GM21737 (cell line): Measurements from ENCODE around the gene PEX13.
A peak's percentile ranks its signal among the peaks of the same experiment; 100 is the strongest.
"Not testable (repeated sequence)": the region's sequence is repeated elsewhere in the genome, so short reads cannot be mapped to it uniquely, and the experiment has no call there.

Experiments used
- ATAC-seq: cut with Tn5 transposase; IDR thresholded peaks from one replicate; pipeline ENCODE4 v1.9.1; 2021; ENCODE audit warnings: mild to moderate bottlenecking, moderate library complexity; ENCODE audit not compliant: unreplicated experiment

PEX13 gene, protein sequence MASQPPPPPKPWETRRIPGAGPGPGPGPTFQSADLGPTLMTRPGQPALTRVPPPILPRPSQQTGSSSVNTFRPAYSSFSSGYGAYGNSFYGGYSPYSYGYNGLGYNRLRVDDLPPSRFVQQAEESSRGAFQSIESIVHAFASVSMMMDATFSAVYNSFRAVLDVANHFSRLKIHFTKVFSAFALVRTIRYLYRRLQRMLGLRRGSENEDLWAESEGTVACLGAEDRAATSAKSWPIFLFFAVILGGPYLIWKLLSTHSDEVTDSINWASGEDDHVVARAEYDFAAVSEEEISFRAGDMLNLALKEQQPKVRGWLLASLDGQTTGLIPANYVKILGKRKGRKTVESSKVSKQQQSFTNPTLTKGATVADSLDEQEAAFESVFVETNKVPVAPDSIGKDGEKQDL

DNA sequence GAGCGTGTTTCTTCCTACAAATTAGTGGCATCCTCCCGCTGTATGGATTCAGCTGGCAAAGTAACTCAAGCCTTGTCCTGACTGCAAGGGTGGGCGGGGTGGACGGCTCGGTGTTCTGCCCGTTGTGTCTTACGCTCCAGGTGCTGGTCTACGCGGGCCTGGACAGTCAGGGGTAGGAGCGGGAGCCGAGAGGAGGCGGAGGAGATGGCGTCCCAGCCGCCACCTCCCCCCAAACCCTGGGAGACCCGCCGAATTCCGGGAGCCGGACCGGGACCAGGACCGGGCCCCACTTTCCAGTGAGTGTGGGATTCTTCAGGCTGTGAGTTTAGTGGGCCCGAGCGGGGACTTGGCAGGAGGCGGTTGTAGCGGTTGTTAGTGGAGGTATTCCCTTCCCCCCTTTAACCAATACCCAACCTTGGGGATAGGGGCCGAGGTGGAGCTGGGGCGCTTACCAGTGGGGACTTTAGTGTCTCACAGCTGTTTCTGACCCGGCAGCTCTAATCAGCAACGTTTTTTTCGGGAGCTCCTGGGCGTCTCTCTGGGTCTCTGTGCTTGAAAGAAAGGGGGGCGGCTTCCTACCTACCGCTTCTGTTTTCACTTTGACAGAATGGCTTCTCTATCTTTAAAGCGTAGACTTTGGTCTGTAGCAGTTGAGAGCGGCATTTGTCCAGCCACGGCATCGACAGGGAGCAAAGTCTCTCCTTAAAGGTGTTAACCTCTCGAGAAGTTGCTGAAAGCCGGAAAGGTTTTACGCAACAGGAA lies at the start of gene PEX13, which contains the start of gene PUS10:
Gene PEX13 (plus strand): TSS at position 165 of the 762 bp plus-strand sequence. CDS start 40 bp downstream, at position 205.
Gene PUS10 (minus strand): TSS at position 700 of the 762 bp plus-strand sequence. CDS start 6,365 bp downstream, outside the sequence.
- ATAC-seq, result peak; percentile 82

DNA sequence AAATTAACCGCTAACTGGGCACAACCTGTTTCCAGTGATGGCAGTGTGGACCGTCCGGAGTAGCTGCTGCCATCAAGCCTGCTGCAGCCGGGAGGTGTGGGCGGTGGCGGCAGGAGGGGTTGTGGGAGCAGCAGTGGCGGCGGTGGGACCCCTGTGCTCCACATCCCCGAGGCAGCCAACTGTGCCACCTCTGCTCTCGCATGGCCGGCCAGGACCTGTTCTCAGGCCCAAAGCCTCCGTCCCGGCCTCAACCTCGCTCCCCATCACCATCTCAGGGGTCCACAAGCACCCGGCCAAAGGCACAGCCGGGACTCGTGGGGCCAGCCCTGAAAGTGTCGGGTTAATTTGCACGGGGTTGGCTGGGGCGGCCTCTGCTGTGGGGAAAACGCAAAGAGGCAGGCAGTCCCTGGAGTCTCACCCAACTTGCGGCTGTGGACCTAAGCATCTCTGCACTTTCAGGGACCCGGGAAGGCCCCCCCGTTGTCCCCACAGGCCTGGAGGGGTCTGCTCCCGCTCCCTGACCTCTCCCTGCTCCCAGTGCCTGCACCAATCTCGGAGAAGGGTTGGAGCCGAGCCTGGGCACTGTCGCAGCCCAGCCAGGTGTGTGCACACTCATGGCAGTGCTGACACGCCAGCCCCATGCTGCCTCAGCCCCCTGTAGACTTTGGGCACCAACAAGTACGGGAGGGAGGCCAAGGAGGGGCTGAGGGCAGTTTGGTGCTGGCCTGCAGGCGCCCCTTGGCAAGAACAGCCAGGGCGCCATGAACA lies 44.4 kb upstream of the PEX13 start:
- no peak for ATAC-seq

DNA sequence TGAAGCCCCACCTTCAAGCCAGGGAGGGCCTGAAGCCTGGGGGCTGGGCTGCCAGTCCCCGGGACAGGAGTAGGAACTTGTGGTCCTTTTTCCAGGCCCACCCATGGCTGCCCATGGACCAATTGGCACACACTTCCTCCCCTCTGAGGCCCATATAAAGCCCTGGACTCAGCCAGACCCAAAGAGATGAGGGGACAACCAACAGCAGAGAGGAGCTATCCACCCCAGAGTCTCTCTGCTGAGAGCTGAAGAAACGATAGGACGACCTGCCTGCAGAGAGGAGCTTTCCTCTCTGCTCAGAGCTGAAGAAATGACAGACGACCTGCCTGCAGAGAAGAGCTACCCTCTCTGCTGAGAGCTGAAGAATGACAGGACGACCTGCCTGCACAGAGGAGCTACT lies 43.8 kb upstream of the PEX13 start:
- ATAC-seq, result no peak

DNA sequence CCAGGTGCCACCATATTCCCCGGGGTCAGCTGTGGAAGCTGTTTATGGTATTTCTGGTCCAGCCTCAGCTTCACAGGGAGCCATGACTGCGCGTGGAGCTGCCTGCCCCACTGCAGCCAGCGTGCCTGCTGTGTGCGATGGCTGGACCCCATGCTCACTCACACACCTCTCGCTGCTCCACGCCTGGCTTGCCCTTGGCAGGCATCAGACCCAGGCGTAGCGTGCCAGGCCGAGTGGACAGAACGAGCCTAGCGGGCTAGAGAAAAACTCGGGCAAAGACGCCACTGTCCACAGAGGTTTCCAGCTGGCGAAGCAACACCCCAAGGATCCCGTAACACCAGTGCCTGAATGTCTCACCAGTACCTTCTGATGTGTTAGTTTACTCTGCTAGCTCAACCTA lies 42.9 kb upstream of the PEX13 start:
- no peak for ATAC-seq

DNA sequence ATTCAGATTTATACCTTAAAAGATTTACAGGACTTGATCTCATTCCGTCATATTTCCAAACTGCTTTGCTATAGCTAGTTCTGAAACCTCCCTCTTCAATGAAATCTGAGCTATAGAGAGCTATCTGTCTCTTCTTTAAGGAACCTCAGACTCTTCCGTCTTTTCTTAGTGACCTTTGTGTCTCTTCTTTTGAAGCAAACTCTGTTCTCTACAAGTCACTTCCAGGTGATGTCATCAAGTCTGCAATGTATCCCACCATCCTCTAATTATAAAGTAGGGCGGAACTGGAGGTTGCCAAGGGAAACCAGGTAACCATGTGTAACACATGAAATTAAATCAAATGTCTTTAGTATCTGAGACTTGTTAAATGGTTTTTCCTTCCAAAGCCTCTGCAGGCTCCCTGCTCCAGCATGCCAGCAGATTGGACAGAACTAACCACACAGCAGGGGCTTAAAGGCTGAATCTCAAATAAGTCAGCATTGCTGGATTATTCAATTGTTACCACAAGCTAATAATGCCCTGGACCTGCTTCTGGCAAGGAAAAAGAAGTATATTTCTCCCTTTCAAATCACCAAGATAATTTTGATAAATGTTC lies 41.2 kb upstream of the PEX13 start:
- no peak for ATAC-seq

DNA sequence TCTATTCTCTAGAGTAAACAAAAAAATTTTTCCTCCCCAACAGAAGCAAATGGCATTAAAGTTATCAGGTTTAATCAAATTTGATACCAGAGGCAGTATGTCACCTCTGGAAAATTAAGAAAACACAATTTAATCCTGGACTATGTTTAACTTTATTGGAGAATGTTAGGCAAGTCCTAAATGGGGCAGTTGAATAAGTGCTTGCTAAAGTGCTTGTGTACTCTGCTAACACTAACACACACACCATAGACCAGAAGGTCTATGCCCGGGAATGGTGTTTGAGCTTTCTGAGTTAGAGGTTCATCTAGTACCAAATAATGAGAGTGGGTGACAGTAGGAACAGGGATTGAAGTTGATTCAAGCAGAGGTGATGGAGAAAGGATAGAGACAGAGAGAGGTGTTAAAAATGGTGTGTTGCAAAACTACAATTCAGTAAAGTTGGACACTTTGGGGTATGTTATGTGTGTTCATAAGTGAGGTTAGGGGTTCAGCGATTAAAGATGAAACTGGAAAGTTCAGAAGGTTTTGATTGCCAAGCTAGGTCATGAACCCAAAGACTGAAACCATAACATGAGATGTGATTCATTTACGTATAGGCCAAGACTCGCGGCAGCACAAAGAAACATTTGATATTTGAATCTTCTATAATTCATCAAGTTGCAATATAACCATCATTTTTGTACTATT lies 40.5 kb upstream of the PEX13 start:
- ATAC-seq, result no peak

DNA sequence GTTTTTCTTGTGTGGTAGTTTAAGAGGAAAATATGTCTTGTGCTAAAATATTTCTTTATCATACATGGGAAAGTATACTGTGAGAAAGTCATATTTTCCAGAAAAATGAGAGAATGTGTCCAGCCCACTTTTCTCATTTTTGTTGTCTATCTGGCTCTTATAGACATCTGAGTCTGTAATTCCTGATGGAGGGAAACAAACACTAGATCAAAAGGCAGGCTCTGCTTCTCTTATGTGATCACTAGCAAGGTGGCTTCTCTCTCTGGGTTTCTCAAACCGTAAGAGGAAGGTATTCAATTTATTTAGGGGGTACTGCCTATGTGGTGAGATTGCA lies 40.0 kb upstream of the PEX13 start:
- ATAC-seq, result no peak

DNA sequence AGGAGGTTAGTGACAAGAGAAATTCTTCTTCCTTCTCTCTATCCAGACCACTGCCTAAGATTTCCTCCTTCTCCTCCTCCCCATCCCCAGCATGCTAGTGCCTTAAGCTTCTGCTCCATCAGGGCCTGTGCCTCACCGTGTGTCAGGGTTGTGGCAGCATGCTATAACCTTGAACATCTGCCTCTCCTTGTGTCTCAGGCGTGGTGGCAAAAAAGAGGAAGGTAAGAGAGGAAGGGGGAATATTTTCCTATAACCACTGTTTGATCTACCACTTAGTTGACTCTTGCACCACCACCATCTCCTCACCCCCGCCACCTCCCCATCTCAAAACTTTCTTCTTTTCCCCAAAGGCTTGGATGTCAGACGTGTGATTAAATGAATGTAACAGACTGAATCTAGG lies 38.3 kb upstream of the PEX13 start:
- no peak for ATAC-seq

DNA sequence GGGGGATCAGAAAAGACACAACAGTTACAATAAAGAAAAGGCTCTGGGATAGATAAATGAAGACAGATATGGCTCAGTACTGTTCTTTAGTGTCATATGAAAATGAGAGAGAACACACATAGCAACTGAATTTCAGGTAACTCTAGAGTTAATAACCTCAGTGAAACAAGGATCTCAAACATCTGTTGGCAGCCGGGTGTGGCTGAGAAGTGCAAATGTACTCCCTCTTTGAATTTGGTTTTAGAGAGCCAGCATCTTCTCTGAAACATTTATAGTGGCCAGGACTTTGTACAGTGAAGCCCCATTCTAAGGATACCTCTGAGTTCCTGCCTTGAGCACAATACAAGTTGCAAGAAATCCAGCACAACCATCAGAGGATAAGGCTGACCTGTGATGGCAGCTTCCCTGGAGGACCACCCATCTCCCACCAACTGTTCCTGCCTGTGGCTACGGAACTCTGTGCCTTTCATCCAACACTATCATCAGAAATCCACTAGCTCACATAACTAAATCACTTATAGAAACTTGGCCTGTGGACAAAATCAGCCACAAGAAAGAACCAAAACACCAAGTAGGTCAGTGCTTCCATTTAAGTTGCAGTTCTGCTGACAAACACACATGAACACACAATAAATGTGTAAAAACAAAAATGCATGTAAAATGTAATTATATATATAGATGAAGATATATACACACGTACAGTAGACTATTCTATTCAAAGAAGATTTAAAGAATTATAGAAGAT lies 37.3 kb upstream of the PEX13 start:
- no peak for ATAC-seq

DNA sequence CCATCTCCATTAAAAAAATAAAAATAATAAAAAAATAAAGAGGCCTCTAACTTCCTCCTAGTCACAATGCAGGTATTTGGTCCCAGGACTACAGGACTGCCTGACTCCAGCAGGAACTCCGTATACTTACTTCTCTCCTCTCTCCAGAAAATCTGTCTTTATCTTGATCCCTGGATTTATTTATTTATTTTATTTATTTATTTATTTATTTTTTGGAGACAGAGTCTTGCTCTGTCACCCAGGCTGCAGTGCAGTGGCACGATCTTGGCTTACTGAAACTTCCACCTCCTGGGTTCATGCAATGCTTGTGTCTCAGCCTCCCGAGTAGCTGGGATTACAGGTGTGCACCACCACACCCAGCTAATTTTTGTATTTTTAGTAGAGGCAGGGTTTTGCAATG lies 35.5 kb upstream of the PEX13 start:
- not testable (repeated sequence) for ATAC-seq

DNA sequence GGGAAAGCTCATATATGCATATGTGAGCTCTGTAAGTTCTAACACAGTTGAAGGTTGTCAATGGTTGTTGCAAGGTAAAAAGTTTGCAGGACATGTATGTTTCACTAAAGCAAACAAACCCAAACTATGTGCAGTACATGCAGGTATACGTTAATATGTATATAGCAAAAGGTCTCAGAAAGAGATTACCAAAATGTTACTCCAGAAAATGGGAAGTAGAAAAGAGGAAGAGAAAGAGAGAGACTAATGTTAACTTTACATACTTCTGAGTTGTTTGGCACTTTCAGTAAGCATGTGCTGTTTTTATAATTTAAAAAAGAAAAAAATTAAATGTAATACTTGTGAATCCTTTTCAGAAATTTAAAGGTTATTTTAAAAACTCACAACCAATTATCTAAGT lies 32.8 kb upstream of the PEX13 start:
- no peak for ATAC-seq

DNA sequence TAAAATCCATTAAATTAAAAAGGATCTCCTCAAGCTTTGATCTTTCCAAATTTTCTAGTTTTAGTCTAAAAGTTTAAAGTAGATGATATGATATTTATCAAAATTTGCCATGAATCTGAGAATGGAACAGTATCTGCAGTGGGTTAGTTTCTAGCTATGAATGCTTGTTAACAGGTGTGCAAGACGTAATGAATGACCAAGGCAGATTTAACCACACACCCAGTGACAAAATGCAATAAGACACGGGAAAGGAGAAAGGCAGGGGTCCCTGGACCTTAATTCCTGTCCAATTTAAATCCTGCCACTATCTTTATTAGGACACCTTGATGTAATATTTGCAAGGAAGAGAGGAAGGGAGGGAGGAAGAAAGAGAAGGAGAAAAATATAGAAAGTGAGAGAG lies 30.5 kb upstream of the PEX13 start:
- ATAC-seq, result no peak

DNA sequence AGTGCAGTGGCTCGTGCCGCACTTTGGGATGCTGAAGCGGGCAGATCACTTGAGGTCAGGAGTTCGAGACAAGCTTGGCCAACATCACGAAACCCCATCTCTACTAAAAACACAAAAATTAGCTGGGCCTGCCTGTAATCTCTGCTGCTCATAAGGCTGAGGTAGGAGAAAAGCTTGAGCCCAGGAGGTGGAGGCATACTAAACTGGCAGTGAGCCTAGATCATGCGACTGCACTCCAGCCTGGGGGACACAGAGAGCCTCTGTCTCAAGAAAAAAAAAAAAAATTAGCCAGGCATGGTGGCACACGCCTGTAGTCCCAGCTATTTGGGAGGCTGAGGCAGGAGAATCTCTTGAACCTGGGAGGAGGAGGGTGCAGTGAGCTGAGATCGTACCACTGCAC lies 29.9 kb upstream of the PEX13 start:
- ATAC-seq, result not testable (repeated sequence)

DNA sequence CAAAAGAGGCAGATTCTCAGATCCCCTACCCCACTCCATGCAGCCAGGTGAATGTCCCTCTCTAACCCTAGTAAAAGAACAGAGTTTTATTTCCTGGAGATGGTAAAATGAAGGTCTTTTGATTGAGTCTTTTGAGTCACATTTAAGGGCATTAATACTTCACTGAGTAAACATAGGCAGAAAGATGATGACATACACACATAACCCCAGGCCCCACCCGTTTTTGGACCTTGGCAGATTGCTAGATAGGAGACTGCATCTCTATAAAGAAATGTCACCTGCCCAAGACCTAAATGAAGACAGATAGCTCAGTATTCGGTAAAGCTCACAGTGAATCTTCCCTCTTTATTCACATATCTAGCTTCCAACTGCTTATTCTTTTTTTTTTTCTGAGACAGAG lies 28.3 kb upstream of the PEX13 start:
- ATAC-seq, result no peak

DNA sequence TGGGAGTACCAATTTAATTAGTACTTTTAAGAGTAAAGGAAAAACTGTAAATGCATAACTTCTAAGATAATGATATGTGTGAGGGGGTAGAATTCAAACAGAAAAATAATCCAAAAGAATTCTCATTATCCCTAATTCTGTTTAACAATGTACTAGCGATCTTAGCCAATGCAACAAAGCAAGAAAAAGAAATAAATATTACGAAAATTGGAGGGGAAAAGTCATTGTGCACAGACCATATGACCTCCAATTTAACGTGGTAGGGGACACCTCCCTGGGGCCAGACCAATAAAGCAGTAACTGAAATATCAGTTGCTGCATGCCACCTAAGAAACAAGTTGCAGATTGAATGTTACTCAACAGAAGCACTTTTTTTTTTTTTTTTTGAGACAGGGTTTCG lies 25.9 kb upstream of the PEX13 start:
- no peak for ATAC-seq

DNA sequence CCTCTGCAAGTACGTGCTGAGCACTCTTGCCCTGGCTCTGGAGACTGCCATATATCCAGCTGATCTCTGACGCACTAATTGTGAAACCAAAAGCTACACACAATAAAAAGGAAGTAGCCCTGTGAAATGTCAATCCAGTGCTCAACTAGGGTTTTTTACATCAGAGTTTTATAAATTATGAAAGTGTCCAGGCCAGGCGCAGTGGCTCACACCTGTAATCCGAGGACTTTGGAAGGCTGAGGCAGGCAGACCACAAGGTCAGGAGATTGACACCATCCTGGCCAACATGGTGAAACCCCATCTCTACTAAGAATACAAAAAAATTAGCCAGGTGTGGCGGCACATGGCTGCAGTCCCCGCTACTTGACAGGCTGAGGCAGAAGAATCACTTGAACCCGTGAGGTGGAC lies 24.5 kb upstream of the PEX13 start:
- peak; percentile 94 for ATAC-seq

DNA sequence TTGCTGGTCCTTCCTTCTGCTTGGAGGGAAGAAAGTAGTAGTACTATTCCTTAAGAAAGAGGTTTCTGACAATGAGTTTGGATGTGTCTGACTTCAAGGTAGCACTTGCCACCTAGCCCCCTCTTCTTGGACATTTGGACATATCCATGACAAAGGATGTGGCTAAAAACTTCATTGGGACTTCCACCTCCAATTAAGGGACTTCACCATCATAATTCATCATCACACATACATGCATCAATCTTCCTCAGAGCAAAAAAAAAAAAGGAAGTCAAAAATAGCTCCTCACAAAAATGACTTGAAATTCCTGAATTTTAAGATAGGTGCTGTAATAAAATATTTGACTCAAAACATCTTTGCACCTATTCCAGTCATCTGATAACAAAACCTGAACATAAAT lies 23.4 kb upstream of the PEX13 start:
- no peak for ATAC-seq

DNA sequence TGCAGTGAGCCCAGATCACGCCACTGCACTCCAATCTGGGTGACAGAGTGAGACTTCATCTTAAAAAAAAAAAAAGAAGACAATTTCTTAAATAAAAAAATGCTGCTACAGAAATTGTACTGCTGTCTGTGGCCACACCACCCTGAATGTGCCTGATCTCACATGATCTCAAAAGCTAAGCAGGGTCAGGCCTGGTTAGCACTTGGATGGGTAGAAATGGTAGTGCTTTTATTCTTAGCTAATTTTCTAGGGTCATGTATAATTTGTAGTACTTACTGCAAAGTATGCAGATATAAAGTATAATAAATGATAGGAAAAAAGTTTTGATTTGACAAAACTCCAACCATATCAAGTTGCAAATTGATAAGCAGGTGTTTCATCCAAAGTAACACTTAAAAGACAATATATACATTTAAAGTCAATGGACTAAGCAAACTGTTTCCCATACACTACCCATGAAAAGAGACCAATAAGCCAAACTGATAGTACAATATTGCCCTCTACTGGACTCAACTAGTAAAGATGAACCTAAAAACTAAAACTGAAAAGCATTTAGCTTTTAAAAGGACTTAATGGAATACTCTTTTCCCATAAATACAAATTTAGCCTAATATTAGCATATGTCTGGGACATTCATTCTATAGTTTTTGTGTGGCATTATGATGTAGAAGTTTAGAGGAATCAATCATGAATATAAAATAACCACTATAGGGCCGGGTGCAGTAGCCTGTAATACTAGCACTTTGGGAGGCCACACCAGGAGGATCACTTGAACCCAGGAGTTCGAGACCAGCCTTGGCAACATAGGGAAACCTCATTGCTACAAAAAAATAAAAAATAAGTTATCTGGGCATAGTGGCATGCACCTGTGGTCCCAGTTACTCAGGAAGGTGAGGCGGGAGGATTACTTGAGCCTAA lies 18.6 kb upstream of the PEX13 start:
- no peak for ATAC-seq

DNA sequence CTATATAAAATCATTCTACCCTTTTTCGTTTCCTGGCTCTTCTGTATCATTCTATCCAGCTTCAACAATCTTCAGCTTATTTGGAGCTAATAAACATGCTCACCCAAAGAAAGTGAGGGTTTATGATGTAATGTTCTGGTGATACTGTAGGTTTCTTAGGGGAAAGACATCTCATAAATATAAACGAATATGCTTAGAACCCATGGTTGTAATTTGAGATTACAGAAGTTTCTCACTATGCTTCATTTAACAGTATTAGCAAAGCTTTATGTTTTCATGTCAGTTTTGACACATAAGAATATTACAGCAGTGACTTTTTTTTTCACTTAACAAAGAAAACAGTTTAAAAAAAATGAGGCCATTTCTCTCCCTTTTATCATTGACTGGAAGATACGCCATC lies 11.8 kb upstream of the PEX13 start:
- no peak for ATAC-seq
